ENCODE results near the gene MIA2.
A peak's percentile ranks its signal among the peaks of the same experiment; 100 is the strongest.

The MIA2 gene

GRCh38 chr14:39406560-39406959, 172.8 kb downstream of the MIA2 start:
- no peak for FAIRE-seq

DNA sequence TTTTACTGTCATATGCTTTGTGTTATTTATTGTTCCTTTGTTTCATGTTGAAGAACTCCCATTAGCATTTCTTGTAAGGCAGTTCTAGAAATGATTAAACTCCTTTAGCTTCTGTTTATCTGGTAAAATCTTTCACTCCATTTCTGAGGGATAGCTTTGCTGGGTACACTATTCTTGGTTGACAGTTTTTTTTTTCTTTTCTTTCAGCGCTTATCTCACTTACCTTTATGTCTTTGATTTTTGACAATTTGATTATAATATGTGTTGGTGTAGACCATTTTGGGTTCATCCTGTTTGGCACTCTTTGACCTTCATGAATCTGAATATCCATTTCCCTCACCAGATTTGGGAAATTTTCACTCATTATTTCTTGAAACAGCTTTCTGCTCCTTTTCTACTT, 182.4 kb downstream of the MIA2 start:
- no peak for FAIRE-seq

- no peak for FAIRE-seq
Measured at GRCh38 chr14:39417014-39417413, 183.3 kb downstream of the MIA2 start.

- FAIRE-seq = no peak
Measured at GRCh38 chr14:39419272-39419671, 185.6 kb downstream of the MIA2 start.

- FAIRE-seq = no peak
Measured at GRCh38 chr14:39422243-39422642, 188.5 kb downstream of the MIA2 start.

GRCh38 chr14:39423793-39424192, 190.1 kb downstream of the MIA2 start:
- FAIRE-seq = no peak

- FAIRE-seq = no peak
Measured at GRCh38 chr14:39425947-39426346, 192.2 kb downstream of the MIA2 start.

DNA sequence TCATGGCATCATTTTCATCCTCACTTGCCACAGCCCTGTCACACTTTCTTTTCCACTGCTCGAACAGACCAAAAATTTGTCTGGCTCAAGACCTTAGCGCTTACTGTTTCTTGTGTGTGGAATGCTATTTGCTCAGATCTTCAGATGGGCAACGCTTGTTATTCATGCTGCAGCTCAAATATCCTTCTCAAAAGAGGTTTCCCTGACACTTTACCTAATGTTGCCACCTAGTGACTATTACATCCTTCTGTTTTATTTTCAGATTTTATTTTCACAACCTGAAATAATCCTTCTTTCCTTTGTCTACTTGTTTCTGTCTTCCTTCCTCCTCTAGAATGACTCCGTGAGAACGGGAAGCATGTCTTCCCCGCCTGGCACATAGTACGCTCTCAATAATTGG, 192.9 kb downstream of the MIA2 start:
- FAIRE-seq = peak; percentile 95

GRCh38 chr14:39428118-39428517, 194.4 kb downstream of the MIA2 start:
- no peak for FAIRE-seq

GRCh38 chr14:39430762-39431415, 197.2 kb downstream of the MIA2 start:
- no peak for FAIRE-seq

DNA sequence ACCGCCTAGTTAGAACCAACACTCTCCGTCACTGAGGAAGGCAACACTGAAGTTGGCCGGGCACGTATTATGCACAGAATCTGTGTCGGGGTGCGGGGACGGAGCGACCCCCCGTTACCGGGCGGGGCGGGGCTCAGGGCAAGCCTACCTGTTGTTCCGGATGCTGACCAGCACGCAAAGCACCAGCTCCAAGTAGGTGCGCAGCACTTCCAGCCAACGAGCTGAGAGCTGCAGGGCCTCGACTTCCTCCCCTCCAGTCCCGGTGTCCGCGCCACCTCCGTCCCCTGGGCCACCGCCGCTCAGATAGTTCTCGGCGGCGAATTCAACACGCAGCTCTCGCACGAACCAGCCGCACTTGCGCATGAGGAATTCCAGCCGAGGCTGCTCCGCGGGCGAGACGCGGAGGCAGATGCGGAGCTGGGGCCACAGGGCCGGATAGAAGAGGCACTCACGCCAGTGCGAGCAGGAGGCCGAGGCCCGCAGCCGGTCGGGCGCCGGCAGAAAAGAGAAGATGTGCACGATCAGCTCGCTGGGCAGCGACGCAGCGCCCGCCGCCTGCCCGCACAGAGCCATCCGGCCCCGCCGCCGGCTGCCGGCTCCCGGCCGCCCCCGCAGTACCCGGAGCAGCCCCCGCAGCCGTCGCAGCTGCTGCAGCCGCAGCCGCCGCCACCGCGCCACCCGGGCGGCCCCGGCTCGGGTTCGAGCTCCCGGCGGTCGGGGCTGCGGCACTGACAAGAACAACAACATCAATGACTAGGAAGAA, 197.9 kb downstream of the MIA2 start:
- FAIRE-seq = no peak

DNA sequence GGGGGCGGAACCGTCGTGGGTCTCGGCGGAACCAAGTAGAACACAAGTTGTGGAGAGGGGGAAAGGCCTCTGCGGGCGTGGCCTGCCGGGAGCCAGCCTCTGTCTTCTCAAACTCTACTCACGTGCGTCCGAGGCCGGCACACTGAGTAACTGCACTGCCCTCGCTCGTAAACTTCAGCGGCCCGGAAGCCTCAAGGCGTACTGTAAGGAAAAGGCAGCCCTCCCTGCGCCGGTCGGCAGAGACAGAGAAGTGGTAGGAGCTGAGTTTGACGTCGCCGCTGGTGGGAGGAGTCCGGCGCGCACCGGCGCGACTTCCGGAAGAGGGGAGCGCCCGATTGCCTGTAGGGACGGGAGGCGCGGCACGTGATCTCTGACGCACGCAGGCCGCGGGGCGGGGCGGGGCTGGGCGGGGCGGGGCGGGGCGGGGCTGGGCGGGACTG, 198.5 kb downstream of the MIA2 start, which contains the start of gene FBXO33:
FBXO33 (minus strand) TSS at position 255 of the 440 bp plus-strand sequence. CDS start 271 bp downstream, outside the sequence.
- FAIRE-seq = no peak

GRCh38 chr14:39432619-39433451, 199.1 kb downstream of the MIA2 start:
- peak; percentile 5 for FAIRE-seq

- no peak for FAIRE-seq
Measured at GRCh38 chr14:39433452-39433813, 199.7 kb downstream of the MIA2 start.

DNA sequence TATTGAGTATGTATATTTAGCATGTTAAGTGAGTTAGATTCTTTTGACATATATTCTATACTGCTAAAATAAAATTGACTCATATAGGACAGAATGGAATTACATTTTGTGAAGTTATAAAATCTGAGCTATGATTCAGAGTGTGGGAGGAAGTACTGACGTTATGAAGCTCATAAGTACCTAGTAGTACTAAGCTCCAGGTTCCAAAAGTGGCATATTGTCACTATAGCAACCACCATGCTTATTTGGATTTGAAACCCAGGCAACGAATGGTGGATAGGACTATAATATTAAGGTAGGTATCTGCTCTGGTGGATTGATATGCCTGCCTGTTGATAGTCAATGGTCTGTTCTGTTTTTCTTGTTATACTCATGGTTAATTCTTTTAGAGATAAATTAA, 200.7 kb downstream of the MIA2 start:
- no peak for FAIRE-seq

DNA sequence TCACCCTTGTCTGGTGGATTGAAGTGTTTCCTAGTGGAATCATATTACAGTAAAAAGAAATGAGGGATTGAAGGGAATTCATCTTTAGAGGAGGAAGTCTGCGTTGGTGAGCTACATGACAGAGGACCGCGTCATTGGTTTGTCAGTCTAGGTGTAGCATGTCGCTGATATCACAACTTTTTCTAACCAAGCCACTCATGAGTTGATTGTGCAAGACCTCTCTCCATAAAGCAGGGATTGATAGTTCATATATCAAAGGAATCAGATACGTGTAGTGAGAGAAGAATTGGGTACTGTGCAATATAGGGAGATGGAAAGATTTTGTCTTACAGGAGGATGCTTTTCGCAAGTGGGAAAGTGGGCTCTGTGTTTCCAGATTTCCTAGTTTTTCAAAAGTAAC, 201.5 kb downstream of the MIA2 start:
- FAIRE-seq = no peak
